Astrocyte (in vitro differentiated cells and primary cell): ENCODE results near the gene U2AF1.
"Not testable (repeated sequence)": the region's sequence is repeated elsewhere in the genome, so short reads cannot be mapped to it uniquely, and the experiment has no call there.

ENCODE experiments used
- CTCF ChIP-seq: IDR thresholded peaks from 2 replicates; pipeline ENCODE4 v1.5.1; 2011; ENCODE audit warnings: low read depth, mild to moderate bottlenecking, inconsistent platforms, low read length, moderate library complexity; ENCODE audit not compliant: insufficient read depth
- EZH2 ChIP-seq: IDR thresholded peaks from 2 replicates; pipeline ENCODE4 v1.6.1; 2012; ENCODE audit warnings: mild to moderate bottlenecking, low read length, inconsistent platforms; ENCODE audit not compliant: insufficient read depth

- not testable (repeated sequence) for TF ChIP-seq CTCF, EZH2
These were observed 807 bp upstream of the U2AF1 start for GRCh38 chr21:43108177-43108576.
